Breast epithelium (tissue), 3 donors: ENCODE data around the gene SHLD1.

Experiments used
- POLR2A ChIP-seq: fragments of 450-650 bp; IDR thresholded peaks from one replicate; pipeline ENCODE4 v1.6.1; 2016; ENCODE audit warnings: antibody characterized with exemption, mild to moderate bottlenecking, moderate library complexity
- POLR2AphosphoS5 ChIP-seq, 3 donors: sonication (generic); formaldehyde crosslinking; IDR thresholded peaks; one replicate each; pipeline ENCODE4 v1.6.1; 2017; ENCODE audit warnings: antibody characterized with exemption in 3 of 3
- TF ChIP-seq, protein P1 (sequence below), 3 donors: fragments of 450-650 bp; IDR thresholded peaks; one replicate each; pipeline ENCODE4 v1.5.1; 2016 to 2017; ENCODE audit warnings: antibody characterized with exemption in 3 of 3, mild to moderate bottlenecking in 3 of 3, moderate library complexity in 3 of 3

DNA sequence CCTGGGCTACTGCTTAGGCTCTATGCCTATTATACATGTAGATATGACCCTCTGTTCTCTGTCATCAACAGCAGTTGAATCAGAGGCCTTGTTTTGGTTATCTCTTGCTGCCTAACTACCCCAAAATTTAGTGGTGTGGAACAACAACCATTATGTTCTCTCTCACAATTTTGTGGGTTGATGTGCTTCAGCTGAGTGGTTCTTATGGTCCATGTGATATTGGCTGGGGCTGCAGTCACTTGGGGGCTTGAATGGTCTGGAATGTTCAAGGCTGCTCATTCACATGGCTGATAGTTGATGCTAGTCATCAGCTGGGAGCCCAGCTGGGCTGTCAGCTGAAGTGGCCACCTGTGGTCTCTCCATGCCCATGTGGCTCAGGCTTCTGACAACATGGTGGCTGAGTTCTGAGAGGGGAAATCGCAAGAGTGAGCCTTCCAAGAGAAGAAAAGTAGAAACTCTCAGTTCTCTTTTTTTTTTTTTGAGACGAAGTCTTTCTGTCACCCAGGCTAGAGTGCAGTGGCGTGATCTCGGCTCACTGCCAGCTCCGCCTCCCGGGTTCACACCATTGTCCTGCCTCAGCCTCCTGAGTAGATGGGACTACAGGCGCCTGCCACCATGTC, 47.8 kb downstream of the SHLD1 start:
- TF ChIP-seq, protein P1, sequence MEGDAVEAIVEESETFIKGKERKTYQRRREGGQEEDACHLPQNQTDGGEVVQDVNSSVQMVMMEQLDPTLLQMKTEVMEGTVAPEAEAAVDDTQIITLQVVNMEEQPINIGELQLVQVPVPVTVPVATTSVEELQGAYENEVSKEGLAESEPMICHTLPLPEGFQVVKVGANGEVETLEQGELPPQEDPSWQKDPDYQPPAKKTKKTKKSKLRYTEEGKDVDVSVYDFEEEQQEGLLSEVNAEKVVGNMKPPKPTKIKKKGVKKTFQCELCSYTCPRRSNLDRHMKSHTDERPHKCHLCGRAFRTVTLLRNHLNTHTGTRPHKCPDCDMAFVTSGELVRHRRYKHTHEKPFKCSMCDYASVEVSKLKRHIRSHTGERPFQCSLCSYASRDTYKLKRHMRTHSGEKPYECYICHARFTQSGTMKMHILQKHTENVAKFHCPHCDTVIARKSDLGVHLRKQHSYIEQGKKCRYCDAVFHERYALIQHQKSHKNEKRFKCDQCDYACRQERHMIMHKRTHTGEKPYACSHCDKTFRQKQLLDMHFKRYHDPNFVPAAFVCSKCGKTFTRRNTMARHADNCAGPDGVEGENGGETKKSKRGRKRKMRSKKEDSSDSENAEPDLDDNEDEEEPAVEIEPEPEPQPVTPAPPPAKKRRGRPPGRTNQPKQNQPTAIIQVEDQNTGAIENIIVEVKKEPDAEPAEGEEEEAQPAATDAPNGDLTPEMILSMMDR (IDR thresholded peaks at IDR 0.05), result no peak
- TF ChIP-seq POLR2A (no peak), POLR2AphosphoS5 (IDR thresholded peaks at IDR 0.05) (no peak)
